Esophagus muscularis mucosa (tissue), 4 donors: ENCODE data around the gene DNAJC16.
"Not testable (repeated sequence)": the region's sequence is repeated elsewhere in the genome, so short reads cannot be mapped to it uniquely, and the experiment has no call there.

Source experiments
- EP300 ChIP-seq: sonication (generic); formaldehyde crosslinking; IDR thresholded peaks from one replicate; pipeline ENCODE4 v1.6.1; 2017; ENCODE audit warnings: antibody characterized with exemption
- POLR2A ChIP-seq: fragments of 450-650 bp; IDR thresholded peaks from one replicate; pipeline ENCODE4 v1.6.1; 2017; ENCODE audit warnings: antibody characterized with exemption, moderate library complexity, mild to moderate bottlenecking, low read depth
- POLR2AphosphoS5 ChIP-seq, 2 donors: sonication (generic); formaldehyde crosslinking; IDR thresholded peaks; one replicate each; pipeline ENCODE4 v1.6.1; 2017; ENCODE audit warnings: antibody characterized with exemption in 2 of 2
- TF ChIP-seq, protein P1 (sequence below), 3 experiments: fragments of 200-600 bp in 2 of 3; fragments of 450-650 bp in 1 of 3; sonication (generic) in 2 of 3; IDR thresholded peaks; one replicate each; pipeline ENCODE4 v1.5.1; 2017 to 2019; ENCODE audit warnings: antibody characterized with exemption in 3 of 3, mild to moderate bottlenecking in 2 of 3, moderate library complexity in 1 of 3

DNA sequence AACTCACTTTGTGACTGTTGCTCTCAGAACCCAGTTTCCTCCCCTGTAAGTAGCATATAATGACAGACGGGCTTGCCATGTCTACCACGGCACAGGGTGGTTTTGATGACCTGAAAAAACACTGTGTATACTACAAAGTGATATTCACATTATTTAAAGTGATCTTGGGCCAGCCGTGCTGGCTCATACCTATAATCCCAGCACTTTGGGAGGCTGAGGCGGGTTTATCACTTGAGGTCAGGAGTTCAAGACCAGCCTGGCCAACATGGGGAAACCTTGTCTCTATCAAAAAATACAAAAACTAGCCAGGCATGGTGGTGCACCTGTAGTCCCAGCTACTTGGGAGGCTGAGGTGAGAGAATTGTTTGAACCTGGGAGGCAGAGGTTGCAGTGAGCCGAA is 12.1 kb upstream of the DNAJC16 start:
- TF ChIP-seq, protein P1, sequence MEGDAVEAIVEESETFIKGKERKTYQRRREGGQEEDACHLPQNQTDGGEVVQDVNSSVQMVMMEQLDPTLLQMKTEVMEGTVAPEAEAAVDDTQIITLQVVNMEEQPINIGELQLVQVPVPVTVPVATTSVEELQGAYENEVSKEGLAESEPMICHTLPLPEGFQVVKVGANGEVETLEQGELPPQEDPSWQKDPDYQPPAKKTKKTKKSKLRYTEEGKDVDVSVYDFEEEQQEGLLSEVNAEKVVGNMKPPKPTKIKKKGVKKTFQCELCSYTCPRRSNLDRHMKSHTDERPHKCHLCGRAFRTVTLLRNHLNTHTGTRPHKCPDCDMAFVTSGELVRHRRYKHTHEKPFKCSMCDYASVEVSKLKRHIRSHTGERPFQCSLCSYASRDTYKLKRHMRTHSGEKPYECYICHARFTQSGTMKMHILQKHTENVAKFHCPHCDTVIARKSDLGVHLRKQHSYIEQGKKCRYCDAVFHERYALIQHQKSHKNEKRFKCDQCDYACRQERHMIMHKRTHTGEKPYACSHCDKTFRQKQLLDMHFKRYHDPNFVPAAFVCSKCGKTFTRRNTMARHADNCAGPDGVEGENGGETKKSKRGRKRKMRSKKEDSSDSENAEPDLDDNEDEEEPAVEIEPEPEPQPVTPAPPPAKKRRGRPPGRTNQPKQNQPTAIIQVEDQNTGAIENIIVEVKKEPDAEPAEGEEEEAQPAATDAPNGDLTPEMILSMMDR (IDR thresholded peaks at IDR 0.05), result not testable (repeated sequence)
- not testable (repeated sequence) for TF ChIP-seq POLR2A; POLR2AphosphoS5 (IDR thresholded peaks at IDR 0.05); EP300
